ENCODE data around the gene ST8SIA1.

- TF ChIP-seq CTCF (IDR thresholded peaks at IDR 0.05; ENCODE audit: low read length) = no peak
- TF ChIP-seq EZH2phosphoT487 (IDR thresholded peaks at IDR 0.05; ENCODE audit: low read length) = no peak
Observed at GRCh38 chr12:22180705-22181104, 153.8 kb downstream of the ST8SIA1 start.
